Activated CD4-positive, alpha-beta T cell treated with anti-CD3 and anti-CD28 coated beads for 1 hour (primary cell): Measurements from ENCODE around the gene TNRC6B.

Source experiments
- DNase-seq: peaks from one replicate; pipeline ENCODE4 v3.0.0-alpha.2; 2020

Gene TNRC6B

DNA sequence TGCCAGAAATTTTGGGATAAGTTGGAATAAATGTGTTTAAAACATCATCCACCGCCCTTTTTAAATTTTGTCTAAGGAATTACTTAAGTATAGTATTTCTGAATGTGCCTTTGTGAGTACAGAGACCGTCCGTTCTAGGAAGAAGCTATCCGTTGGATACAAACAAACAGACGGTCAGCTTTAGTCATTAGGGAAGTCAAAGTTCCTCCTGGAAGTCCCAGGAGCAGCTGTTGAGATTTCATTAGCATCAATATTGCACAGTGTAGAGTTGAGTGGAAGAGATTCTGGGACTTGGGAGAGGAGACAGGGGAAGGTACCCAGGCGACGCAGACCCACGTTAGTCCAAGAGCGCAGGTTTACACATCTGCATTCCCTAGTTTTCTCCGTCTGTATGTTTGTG lies 152.9 kb downstream of the TNRC6B start:
- no peak for DNase-seq

DNA sequence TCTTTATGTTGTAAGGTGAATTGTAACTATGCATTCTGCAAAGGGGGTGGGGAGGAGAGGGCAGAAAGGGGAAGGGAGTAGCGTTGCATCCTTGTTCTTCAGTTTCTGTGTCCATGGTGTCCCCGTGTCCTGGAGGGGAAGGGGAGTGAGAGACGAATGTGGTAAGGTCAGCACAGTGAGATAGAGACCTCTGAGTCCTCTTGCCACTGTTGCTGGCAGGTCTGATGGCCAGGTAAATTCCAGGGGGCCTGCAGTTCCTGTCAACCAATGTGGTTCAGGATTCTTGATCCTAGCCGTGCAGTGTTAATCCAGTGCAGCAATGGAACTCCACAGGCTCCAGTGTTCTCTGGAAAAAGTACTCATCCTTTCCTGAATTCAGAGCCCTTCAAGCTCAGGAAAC lies 154.0 kb downstream of the TNRC6B start:
- DNase-seq, result no peak

DNA sequence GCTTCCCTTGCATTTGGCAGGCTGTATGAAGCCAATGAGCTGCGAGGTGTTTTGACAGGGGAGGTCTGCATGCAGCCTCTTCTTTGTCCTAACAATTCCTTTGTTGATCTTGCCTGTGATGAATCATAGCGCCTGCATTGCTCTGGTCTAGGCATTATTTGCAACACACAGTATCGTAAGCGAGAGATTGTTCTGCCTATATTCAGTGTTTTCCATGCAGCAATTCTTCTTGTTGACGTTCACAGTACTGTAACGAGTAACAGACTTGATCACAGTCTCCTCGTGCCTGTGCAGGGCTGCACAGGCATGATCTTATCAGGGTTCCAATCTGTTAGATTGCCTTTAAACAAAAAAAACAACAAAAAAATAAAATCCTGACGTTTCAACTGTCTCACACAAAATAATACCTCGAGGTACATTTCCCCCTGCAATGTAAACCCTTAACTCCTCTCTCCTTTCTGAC lies 154.6 kb downstream of the TNRC6B start:
- no peak for DNase-seq

DNA sequence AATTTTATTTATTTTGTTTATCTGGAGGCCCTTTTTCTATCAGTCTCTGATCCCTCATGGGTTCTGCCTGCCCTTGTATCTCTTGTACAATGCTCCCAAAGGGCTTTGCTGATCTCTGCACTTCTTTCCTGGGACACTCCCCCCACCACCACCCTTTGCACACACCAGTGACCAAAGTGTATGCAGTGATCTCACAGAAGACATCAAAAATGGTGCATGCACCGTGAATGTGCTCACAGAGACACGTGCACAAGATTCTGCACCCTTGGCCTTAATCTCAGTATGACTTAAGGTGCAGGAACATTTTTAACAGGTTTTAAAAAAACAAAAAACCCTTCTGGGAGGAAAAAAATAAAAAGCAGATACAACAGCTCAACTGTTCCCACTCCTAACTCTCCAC lies 156.3 kb downstream of the TNRC6B start:
- DNase-seq, result no peak

DNA sequence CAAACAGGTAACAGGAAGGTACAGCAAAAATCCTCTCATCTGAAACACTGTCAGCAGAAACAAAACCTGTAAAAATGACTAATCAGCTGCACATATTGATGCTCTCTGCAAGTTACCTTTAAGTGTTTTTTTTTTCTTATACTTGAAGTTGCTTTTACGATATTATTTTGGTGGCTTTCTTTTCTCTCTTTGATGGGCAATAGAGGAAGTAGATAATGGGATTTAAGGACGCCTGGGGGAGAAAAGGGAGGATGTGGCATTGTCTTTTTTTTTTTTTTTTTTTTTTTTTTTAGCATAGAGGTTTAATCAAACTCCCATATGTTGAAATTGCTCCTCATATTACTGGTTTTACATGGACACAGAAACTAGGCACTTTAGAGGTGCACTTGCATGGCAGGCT lies 157.2 kb downstream of the TNRC6B start:
- DNase-seq, result no peak

DNA sequence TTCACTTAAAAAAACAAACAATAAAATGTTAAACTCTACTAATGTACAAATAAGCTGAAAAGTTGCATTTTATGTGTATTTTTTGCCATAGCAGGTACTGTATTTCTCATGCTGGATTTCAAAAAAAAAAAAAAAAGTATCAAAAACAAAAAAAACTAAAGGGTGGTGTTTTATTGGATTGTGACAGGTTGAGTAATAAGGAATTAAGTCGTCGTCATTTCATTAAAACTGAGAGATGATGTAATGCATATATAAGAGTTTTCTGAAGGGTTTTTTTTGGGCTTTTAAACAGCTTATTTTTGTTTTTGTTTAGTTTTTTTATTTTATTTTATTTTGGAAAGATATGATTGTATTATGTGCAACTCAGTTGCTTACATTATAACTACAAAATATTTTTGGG lies 157.6 kb downstream of the TNRC6B start:
- no peak for DNase-seq

DNA sequence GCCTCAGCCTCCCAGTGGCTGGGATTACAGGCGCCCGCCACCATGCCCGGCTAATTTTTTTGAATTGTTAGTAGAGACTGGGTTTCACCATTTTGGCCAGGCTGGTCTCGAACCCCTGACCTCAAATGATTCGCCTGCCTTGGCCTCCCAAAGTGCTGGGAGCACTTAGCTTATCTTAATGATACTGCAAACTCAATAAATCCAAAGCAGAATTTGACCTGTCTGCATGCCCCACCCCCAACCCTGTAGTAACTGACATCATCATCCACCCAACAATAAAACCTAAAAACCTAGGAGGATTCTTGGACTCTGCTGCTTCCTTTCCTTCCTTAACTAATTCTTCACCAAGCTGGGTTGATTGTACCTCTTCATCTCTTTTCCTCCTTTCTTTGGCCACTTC lies 162.3 kb downstream of the TNRC6B start:
- DNase-seq, result no peak

DNA sequence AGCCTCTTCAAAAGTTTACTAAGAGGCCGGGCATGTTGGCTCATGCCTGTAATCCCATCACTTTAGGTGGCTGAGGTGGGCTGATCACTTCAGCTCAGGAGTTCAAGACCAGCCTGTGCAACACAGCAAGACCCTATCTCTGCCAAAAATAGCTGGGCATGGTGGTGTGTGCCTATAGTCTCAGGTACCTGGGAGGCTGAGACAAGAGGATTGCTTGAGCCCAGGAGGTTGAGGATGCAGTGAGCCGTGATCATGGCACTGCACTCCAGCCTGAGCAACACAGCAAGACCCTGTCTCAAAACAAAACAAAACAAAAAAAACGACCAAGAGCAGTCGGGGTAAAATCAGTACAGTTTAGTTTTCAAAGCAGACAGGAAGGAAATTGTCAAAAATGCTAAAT lies 163.9 kb downstream of the TNRC6B start:
- DNase-seq, result no peak

DNA sequence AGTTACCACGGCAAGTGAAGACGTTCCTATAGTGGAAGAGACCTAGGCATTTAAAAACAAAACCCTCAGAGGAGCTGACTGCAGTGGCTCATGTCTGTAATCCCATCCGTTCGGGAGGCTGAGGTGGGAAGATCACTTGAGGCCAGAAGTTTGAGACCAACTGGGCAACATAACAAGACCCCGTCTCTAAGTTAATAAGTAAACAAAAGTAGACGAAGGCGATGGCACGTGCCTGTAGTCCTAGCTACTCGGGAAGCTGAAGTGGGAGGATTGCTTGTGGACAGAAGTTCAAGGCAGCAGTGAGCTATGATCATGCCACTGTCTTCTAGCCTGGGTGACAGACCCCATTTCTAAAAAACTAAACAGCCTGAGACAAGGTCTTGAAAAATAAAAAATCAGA lies 164.8 kb downstream of the TNRC6B start:
- no peak for DNase-seq

DNA sequence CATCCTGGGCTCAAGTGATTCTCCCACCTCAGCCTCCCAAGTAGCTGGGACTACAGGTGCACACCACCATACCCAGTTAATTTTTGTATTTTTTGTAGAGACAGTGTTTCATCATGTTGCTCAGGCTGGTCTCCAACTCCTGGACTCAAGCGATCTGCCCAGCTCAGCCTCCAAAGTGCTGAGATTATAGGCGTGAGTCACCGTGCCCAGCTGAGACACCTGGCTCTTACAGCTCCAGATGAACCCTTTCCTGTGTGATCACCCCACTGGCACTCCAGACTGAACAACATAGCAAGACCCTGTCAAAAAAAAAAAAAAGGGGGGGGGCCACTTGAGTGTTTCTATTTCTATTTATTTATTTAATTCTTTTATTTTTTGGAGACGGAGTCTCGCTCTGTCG lies 167.5 kb downstream of the TNRC6B start:
- DNase-seq, result no peak

DNA sequence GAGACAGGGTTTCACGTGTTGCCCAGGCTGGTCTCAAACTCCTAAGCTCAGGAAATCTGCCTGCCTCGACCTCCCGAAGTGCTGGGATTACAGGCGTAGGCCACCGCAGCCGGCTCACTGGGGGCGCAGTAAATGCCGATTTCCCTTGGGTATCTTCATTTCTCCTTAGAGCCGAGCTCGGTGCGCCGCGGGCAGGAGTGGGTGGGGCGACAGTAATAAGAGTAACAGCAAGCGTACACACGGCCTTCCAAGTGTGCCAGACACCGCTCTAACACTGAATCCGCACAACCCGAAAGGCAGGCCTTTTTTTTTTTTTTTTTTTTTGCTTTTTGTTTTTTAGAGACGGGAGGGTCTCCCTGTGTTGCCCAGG lies 168.1 kb downstream of the TNRC6B start:
- peak; percentile 29 for DNase-seq

DNA sequence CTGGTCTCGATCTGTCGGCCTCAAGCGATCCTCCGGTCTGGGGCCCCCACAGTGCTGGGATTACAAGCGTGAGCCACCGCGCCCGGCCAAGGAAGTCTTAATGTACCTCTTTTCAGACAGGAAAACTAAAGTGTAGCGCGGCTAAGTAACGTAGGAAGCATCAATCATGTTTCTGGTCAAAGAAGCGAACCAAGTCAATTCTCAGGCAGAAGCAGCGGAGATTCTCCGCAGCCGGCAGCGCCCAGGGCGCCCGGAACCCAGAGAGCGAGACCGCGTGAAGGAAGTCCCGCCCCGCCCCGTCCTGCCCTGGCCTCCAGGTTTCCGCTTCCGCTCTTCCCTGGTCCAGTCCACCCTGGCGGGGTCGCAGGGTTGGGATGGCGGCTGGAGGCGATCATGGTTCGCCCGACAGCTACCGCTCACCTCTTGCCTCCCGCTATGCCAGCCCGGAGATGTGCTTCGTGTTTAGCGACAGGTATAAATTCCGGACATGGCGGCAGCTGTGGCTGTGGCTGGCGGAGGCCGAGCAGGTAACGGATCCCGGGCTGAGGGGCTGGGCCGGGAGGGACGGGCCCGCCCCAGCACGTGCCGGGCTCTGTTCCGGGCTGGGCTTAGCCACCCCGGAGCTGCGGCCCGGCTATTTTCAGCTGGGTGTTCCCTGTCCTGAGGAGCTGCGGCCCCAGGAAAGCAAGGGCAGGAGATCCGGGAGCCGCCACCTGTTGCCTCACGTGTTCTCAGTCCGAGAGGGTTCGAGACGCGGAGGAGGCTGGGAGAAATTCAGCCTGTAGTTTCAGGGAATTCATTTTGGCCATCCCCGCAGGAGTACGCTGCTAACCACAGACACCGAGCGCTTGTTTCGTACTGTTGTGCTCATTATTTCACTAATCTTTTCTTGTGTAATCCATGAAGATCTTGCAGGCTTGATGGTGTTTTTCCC lies 168.7 kb downstream of the TNRC6B start, which contains the start of gene ADSL:
ADSL (plus strand) TSS at position 316 of the 934 bp plus-strand sequence; CDS start at position 375, 59 bp downstream.
- peak; percentile 69 for DNase-seq

DNA sequence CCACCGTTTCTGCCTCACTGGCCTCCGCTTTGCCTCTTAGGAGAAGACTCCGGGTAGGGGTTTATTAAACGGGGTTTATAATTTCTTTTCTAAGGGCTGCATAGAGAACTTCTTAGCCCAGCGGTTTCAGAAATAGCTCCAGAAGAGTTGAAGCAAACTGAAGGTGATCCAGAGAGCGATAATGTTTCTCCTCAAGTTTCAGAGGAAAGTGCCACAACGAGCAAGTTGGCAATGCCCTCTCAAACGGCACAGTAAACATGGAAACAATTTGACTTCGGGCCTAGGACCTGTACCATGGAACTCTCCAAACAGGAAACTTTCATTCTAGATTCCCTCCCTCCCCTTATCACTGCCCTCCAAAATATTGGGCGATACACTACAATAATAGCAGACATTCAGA lies 169.6 kb downstream of the TNRC6B start:
- no peak for DNase-seq

DNA sequence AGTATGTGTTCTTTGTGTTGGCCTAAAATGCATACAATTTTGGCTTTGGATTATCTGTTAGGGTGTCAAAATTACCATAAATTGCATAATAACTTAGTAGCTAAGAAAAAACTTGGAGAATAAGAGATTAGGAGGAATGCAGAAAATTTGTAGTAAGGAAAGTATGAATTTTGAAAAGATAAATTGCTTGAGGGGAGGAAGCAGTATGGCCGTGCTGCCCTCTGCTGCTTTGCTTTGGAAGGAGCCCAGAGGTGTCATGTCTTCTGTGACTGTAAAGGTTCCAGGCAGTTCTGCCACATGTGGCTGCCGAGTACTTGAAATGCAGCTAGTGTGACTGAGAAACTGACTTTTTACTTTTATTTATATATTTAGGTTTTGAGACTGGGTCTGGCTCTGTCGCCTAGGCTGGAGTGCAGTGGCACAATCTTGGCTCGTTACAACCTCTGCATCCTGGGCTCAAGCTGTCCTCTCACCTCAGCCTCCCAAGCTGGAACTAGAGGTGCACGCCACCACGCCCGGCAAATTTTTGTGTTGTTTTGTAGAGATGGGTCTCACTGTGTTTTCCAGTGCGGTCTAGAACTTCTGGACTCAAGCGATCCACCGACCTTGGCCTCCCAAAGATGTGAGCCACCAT lies 170.4 kb downstream of the TNRC6B start:
- DNase-seq, result peak; percentile 53

DNA sequence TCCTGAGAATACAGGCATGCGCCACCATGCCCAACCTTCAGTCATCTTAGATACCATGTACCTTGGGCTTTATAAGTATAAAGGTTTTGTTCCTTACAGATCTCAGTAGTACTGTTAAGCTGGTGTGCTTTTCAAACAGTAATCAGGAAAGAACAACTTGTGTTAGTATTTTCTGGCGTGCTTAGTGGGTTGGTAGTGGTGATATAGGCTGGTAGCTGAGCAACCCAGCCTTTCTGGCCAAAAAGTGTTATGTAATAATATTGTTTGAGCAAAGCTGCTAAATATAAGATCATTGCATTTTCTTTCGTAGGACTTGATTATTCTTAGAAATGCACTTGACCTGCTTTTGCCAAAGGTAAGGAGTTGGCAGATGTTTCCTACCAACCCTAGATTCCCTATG lies 175.0 kb downstream of the TNRC6B start:
- DNase-seq, result no peak

DNA sequence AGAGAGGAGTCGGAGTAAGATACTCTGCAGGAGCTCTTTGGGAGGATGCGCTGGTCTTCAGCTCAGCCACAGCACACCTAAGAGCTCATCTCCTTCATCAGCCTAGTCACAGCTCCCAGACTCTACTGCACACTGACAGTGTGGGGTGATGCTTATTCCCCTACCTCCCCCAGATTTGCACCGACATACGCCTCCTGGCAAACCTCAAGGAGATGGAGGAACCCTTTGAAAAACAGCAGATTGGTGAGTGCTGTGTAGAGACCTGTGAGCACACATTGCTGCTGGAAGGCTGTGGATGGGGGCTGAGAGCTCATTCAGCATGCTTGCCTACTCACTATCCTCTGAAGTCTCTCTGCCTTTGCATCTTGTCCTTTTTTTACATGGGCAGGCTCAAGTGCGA lies 183.4 kb downstream of the TNRC6B start:
- no peak for DNase-seq

DNA sequence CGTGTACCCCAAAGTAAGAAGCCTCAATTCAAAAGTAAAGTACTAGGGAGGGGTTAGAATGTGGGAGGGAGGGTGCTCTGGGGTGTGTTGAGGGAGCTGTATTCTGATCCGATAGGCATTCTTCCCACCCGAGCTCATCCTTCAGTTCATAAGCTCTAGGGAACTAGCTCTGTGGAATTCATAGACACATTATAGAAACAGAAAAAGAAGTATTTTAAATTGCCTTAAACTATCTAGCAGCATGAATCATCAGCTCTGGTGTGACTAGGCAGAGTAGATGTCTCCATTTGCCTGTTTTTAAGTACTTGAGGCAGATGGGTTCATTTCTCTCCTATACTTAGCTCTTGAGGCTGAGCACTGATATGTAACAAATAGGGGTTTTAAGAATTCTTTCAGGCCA lies 185.3 kb downstream of the TNRC6B start:
- DNase-seq, result no peak

DNA sequence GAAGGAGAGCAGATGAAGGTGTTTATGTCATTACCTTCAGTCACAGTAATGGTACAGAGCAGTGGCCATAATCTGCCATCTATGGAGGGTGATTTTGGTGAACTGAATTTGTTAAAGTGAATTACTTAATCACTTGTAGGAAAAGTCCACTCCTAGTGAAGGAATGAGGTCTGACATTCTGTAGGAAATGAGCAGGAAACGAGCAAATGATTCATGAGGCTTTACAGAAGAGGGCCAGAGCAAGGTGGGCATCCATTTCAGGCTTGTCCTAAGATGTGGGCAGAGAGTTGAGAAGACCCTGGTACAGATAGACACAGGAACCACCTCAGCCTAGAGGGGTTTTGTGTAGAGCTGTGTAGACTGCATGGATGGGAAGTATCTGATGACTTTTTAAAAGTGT lies 186.7 kb downstream of the TNRC6B start:
- DNase-seq, result no peak

DNA sequence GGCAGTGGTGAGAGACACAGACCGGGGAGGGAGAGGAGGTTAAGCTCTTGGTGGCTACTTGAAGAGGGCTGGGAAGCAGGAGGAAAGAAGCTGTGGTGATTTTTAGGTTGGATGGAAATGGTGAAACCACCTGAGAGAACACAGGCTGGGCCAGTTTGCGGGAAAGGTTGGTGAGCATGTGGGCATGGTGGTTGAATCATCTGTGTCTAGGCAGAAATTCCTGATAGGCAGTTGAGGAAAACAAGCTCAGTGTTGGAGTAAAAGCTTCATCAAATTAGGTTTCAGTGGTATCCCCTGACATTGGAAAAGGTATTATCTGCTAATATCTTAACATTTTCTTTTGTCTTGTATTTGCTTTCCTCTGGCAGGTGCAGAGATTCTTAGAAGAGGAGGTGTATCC lies 188.3 kb downstream of the TNRC6B start:
- DNase-seq, result no peak

DNA sequence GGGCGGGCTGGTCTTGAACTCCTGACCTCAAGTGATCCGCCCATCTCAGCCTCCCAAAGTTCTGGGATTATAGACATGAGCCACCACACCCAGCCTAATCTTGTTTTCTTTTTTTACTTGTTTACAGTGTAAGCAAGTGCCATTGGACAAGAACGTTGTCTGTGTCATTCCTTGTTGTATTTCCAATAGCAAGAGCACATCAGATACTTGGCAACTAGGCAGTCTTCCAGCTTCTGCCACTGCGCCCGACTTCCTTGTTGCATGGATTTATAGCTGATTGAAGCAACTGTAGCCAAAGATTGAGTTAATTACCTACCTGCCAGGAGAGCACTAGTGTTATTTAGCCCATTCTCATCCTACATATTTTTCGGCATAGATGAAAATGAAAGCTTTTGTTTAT lies 189.6 kb downstream of the TNRC6B start:
- DNase-seq, result no peak

DNA sequence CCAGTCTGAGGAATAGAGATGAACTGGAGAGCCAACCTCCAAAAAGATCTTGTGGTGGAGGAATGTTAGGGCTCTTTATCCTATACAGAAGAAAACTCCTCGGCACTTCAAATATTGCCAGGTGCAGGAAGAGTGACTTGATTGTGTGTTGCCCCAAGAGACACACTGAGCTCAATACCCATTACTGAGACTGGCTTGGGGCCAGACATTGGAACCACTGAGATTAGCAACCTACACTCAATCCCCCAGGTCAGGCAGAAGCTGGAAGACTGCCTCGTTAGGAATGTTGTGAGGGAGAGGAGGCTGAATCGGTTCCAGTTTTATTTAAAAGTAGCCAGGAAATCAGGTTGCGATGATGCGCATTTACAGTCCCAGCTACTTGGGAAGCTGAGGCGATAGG lies 190.3 kb downstream of the TNRC6B start:
- DNase-seq, result no peak

DNA sequence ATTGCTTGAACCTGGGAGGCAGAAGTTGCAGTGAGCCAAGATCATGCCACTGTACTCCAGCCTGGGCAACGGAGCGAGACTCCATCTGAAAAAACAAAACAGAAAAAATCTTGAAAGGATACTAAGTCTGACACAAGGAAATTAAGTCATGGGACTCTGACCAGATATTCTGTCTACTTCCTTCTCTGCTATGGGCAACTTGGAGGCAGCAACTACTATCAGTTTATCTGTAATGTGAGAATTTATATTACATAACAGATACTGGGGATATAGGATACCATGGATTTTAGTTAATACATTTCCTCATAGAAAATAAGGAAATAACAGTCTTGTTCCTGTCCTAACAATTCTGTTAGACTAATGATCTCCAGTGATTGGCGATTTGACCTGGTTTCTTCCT lies 191.1 kb downstream of the TNRC6B start:
- DNase-seq, result no peak

DNA sequence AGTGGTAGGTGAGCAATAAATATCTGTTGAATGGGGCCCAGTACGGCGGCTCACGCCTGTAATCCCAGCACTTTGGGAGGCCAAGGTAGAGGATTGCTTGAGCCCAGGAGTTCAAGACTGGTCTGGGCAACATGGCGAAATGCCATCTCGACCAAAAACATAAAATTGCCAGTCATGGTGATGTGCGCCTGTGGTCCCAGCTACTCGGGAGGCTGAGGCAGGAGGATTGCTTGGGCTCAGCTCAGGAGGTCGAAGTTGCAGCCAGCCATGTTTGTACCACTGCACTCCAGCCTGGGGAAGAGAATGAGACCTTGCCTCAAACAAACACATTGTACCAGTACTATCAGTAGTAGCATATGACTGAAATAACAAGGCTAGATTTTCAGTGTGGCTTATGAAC lies 196.8 kb downstream of the TNRC6B start:
- no peak for DNase-seq

DNA sequence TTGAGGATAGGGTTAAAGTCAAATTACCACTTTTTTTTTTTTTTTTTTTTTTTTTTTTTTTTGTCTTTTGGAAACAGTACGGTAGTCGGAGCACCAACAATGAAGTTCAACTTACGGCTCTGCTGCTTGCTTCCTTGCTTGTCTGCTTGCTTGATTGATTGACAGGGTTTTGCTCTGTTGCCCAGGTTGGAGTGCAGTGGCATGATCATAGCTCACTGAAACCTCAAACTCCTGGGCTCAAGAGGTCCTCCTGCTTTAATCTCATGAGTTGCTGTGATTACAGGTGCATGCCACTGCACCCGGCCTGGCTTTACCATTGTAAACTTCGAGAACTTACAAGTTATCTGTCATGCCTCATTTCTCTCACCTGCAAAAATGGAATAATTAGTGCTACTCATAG lies 198.4 kb downstream of the TNRC6B start:
- no peak for DNase-seq
